Measurements from ENCODE around the gene LIME1.

- TF ChIP-seq POLR2AphosphoS5 (IDR thresholded peaks at IDR 0.05; ENCODE audit: low read depth, low read length) (no peak), POLR2A (IDR thresholded peaks at IDR 0.05; ENCODE audit: control extremely low read depth in 1 of 2, low read depth in 2 of 2, low read length in 2 of 2) (no peak), CTBP2 (IDR thresholded peaks at IDR 0.05; ENCODE audit: borderline replicate concordance, insufficient read depth, insufficient read length, low read length) (no peak), JUN (IDR thresholded peaks at IDR 0.05; ENCODE audit: low read depth, low read length) (no peak), CTCF (IDR thresholded peaks at IDR 0.05; ENCODE audit: control extremely low read depth in 1 of 3, insufficient read depth in 1 of 3, low read depth in 1 of 3, low read length in 3 of 3) (no peak), RAD21 (IDR thresholded peaks at IDR 0.05 in 1 of 2, conservative IDR thresholded peaks at IDR 0.05 in 1 of 2; ENCODE audit: low read depth in 2 of 2, low read length in 2 of 2) (no peak), BRCA1 (IDR thresholded peaks at IDR 0.05; ENCODE audit: low read depth, low read length) (no peak), CREB1 (IDR thresholded peaks at IDR 0.05) (no peak)
These were observed 43.3 kb upstream of the LIME1 start for GRCh38 chr20:63693083-63693732.
